Liver (tissue), 9 donors: ENCODE measurements around the gene MRPS24. TPM values are rescaled to one million over a fixed set of nuclear protein-coding genes. Genes with fewer than 3 reads are reported as not detected.

ENCODE experiments used
- DNase-seq: peaks from one replicate; pipeline ENCODE4 v3.0.0-alpha.2; 2017; ENCODE audit warnings: low spot score
- H3K27ac ChIP-seq, 2 donors: one replicate each; pipeline ENCODE4 v1.7.0; 2013; ENCODE audit warnings: inconsistent platforms in 2 of 2, low read length in 2 of 2, control low read depth in 1 of 2, low read depth in 1 of 2, mild to moderate bottlenecking in 1 of 2
- H3K27me3 ChIP-seq, 4 donors: one replicate each; pipeline versions ENCODE4 v1.6.1 to v1.7.0; 2013; ENCODE audit warnings: low read length in 3 of 4, inconsistent platforms in 1 of 4, mild to moderate bottlenecking in 1 of 4, moderate library complexity in 1 of 4; ENCODE audit not compliant: control insufficient read depth in 4 of 4, insufficient read depth in 4 of 4
- H3K36me3 ChIP-seq, 4 donors: one replicate each; pipeline versions ENCODE4 v1.6.1 to v1.7.0; 2013; ENCODE audit warnings: low read length in 3 of 4, mild to moderate bottlenecking in 3 of 4, low read depth in 1 of 4, moderate library complexity in 1 of 4; ENCODE audit not compliant: control insufficient read depth in 4 of 4, insufficient read depth in 3 of 4
- H3K4me1 ChIP-seq, 4 donors: one replicate each; pipeline versions ENCODE4 v1.6.1 to v1.7.0; 2013; ENCODE audit warnings: low read length in 3 of 4, mild to moderate bottlenecking in 3 of 4, moderate library complexity in 1 of 4; ENCODE audit not compliant: control insufficient read depth in 4 of 4, insufficient read depth in 4 of 4
- H3K4me3 ChIP-seq, 3 donors: one replicate each; pipeline versions ENCODE4 v1.6.1 to v1.7.0; 2013; ENCODE audit warnings: low read length in 3 of 3, control low read depth in 1 of 3, low read depth in 1 of 3, mild to moderate bottlenecking in 1 of 3
- H3K9ac ChIP-seq, 2 donors: one replicate each; pipeline ENCODE4 v1.7.0; 2013; ENCODE audit warnings: low read length in 2 of 2, mild to moderate bottlenecking in 2 of 2, moderate library complexity in 2 of 2, control low read depth in 1 of 2, low read depth in 1 of 2
- H3K9me3 ChIP-seq, 4 donors: one replicate each; pipeline versions ENCODE4 v1.6.1 to v1.7.0; 2013; ENCODE audit warnings: low read length in 3 of 4; ENCODE audit not compliant: control insufficient read depth in 4 of 4
- ATF3 ChIP-seq: IDR thresholded peaks from 2 replicates; pipeline ENCODE4 v1.6.1; 2016; ENCODE audit warnings: antibody characterized with exemption
- CTCF ChIP-seq: fragments of 150-350 bp; IDR thresholded peaks from 2 replicates; pipeline ENCODE4 v1.5.1; 2017; ENCODE audit warnings: improper control_type of control experiment, low read depth, low read length; ENCODE audit not compliant: missing input control
- EGR1 ChIP-seq, 2 donors: IDR thresholded peaks; 2 replicates each; pipeline ENCODE4 v1.6.1; 2016 to 2018; ENCODE audit warnings: antibody characterized with exemption in 2 of 2, low read depth in 2 of 2
- FOXA1 ChIP-seq: IDR thresholded peaks from 2 replicates; pipeline ENCODE4 v1.6.1; 2016; ENCODE audit warnings: antibody characterized with exemption
- FOXA2 ChIP-seq: IDR thresholded peaks from 2 replicates; pipeline ENCODE4 v1.6.1; 2016; ENCODE audit warnings: antibody characterized with exemption
- GABPA ChIP-seq, 2 donors: IDR thresholded peaks in 1 of 2; conservative IDR thresholded peaks in 1 of 2; 2 replicates each; pipeline ENCODE4 v1.6.1; 2016; ENCODE audit warnings: antibody characterized with exemption in 2 of 2, mild to moderate bottlenecking in 1 of 2, moderate library complexity in 1 of 2
- HNF4A ChIP-seq, 2 donors: conservative IDR thresholded peaks; 2 replicates each; pipeline ENCODE4 v1.6.1; 2016; ENCODE audit warnings: antibody characterized with exemption in 2 of 2, mild to moderate bottlenecking in 2 of 2
- HNF4G ChIP-seq: IDR thresholded peaks from 2 replicates; pipeline ENCODE4 v1.6.1; 2016; ENCODE audit warnings: antibody characterized with exemption
- JUND ChIP-seq, 2 donors: IDR thresholded peaks; 2 replicates each; pipeline ENCODE4 v1.6.1; 2016; ENCODE audit warnings: antibody characterized with exemption in 2 of 2
- NR2F2 ChIP-seq: IDR thresholded peaks from 2 replicates; pipeline ENCODE4 v1.6.1; 2016; ENCODE audit warnings: antibody characterized with exemption
- RAD21 ChIP-seq, 2 donors: IDR thresholded peaks; 2 replicates each; pipeline ENCODE4 v1.6.1; 2016; ENCODE audit warnings: antibody characterized with exemption in 2 of 2, mild to moderate bottlenecking in 2 of 2
- REST ChIP-seq: IDR thresholded peaks from 2 replicates; pipeline ENCODE4 v1.6.1; 2016; ENCODE audit warnings: antibody characterized with exemption, mild to moderate bottlenecking
- RXRA ChIP-seq, 2 donors: IDR thresholded peaks; 2 replicates each; pipeline ENCODE4 v1.6.1; 2017 to 2018; ENCODE audit warnings: antibody characterized with exemption in 2 of 2, mild to moderate bottlenecking in 1 of 2
- SP1 ChIP-seq: IDR thresholded peaks from 2 replicates; pipeline ENCODE4 v1.6.1; 2018; ENCODE audit warnings: antibody characterized with exemption, mild to moderate bottlenecking
- TAF1 ChIP-seq: conservative IDR thresholded peaks from 2 replicates; pipeline ENCODE4 v1.6.1; 2016; ENCODE audit warnings: antibody characterized with exemption, mild to moderate bottlenecking
- YY1 ChIP-seq: IDR thresholded peaks from 2 replicates; pipeline ENCODE4 v1.6.1; 2016; ENCODE audit warnings: antibody characterized with exemption, mild to moderate bottlenecking
- ZBTB33 ChIP-seq: IDR thresholded peaks from 2 replicates; pipeline ENCODE4 v1.6.1; 2016; ENCODE audit warnings: antibody characterized with exemption
- WGBS: extraction: QIAGEN DNeasy Blood & Tissue Kit; methylation state at CpG from one replicate; pipeline ENCODE4 v1.1.7; 2013; 5-methylcytosine and 5-hydroxymethylcytosine counted together
- polyA plus RNA-seq, 2 donors: library from polyadenylated mRNA; stranded (reverse) in 1 of 2; unstranded in 1 of 2; fragments of 200-250 nt in 1 of 2; fragments of >200 nt in 1 of 2; fragmentation: Nextera tagmentation in 1 of 2; extraction: Ambion mirVana in 1 of 2; gene quantifications; one replicate each; pipeline versions ENCODE4 v1.2.1 to v1.2.3, GENCODE V29; 2013 to 2015
- total RNA-seq, 2 donors: library from RNA; depleted of rRNA; stranded (reverse); fragments of >200 nt; gene quantifications; one replicate each; pipeline ENCODE4 v1.2.3, GENCODE V29; 2014
- TF ChIP-seq, protein P1 (sequence below): IDR thresholded peaks from 2 replicates; pipeline ENCODE4 v1.6.1; 2016; ENCODE audit warnings: antibody characterized with exemption
- donor health status: healthy.
- donor health status: healthy.
- donor health status: healthy.
- donor health status: healthy.
- donor health status: healthy.

MRPS24 gene
- total and polyA plus RNA-seq, 4 donors: 38.7 to 177 (median 82.3) TPM

DNA sequence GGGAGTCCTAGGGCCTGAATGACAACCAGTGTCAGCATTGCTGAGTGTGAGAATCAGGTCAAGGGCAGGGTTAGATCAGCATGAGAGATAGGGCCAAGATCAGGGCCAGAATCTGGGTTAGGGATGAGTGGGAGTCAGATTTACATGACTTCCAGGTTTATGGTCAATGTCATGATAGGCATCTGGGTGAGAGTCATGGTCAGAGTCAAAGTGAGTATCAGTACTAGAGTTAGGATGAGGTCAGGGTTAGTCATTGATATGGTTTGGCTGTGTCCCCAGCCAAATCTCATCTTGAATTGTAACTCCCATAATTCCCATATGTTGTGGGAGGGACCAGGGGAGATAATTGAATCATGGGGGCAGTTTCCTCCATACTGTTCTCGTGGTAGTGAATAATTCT lies 12.3 kb downstream of the MRPS24 start:
- H3K27ac ChIP-seq: no peak overlapping the region
- H3K9ac ChIP-seq: no peak overlapping the region
- H3K4me1 ChIP-seq: no peaks in the 10 kb centered on the region
- no peaks in the 10 kb centered on the region for H3K27me3 ChIP-seq
- DNase-seq: no peak
- TF ChIP-seq ZBTB33 (no peak), RAD21 (IDR thresholded peaks at IDR 0.05) (no peak), FOXA2 (no peak), GABPA (IDR thresholded peaks at IDR 0.05 in 1 of 2, conservative IDR thresholded peaks at IDR 0.05 in 1 of 2) (no peak), FOXA1 (no peak), ATF3 (no peak), NR2F2 (no peak), CTCF (no peak), REST (no peak), EGR1 (IDR thresholded peaks at IDR 0.05; ENCODE audit: low read depth in 2 of 2) (no peak), JUND (IDR thresholded peaks at IDR 0.05) (no peak), YY1 (no peak), SP1 (no peak), HNF4G (no peak), RXRA (IDR thresholded peaks at IDR 0.05) (no peak), TAF1 (no peak), HNF4A (conservative IDR thresholded peaks at IDR 0.05) (no peak)
- TF ChIP-seq, protein P1, sequence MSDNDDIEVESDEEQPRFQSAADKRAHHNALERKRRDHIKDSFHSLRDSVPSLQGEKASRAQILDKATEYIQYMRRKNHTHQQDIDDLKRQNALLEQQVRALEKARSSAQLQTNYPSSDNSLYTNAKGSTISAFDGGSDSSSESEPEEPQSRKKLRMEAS: no peak
- H3K4me3 ChIP-seq: no peak overlapping the region
- no peaks in the 10 kb centered on the region for H3K36me3 ChIP-seq
- H3K9me3 ChIP-seq: no peaks in the 10 kb centered on the region
- WGBS: 98% methylated on average over 1 of the region's 1 CpG

DNA sequence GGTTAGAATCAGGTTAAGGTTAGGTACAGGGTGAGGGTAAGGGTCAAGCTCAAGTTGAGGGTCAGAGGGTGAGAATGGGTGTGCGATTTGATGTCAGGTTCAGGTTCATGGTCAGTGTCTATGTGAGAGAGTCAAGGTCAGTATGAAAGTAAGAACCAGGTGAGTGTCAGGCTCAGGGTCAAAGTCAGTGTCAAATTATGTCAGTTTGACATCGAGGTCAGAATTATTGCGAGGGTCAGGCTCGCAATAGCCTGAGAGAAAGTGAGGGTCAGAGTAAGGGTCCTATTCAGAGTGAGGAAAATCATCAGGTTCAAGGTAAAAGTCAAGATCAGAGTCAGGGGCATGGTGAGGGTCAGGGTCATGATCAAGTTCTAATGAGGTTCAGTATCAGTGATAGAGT lies 13.0 kb downstream of the MRPS24 start:
- Histone ChIP-seq H3K27me3 (no peaks in the 10 kb centered on the region), H3K36me3 (no peaks in the 10 kb centered on the region), H3K4me1 (no peaks in the 10 kb centered on the region), H3K9me3 (no peaks in the 10 kb centered on the region), H3K4me3 (no peak overlapping the region), H3K27ac (no peak overlapping the region), H3K9ac (no peak overlapping the region)
- DNase-seq: no peak
- 88% methylated on average over 4 of the region's 4 CpGs for WGBS
- no peak for TF ChIP-seq GABPA (IDR thresholded peaks at IDR 0.05 in 1 of 2, conservative IDR thresholded peaks at IDR 0.05 in 1 of 2)
- TF ChIP-seq REST: no peak
- no peak for TF ChIP-seq EGR1 (IDR thresholded peaks at IDR 0.05; ENCODE audit: low read depth in 2 of 2)
- TF ChIP-seq, protein P1: no peak
- TF ChIP-seq HNF4A (conservative IDR thresholded peaks at IDR 0.05): no peak
- no peak for TF ChIP-seq ZBTB33
- no peak for TF ChIP-seq NR2F2
- no peak for TF ChIP-seq HNF4G
- TF ChIP-seq SP1: no peak
- TF ChIP-seq RXRA (IDR thresholded peaks at IDR 0.05): no peak
- TF ChIP-seq JUND (IDR thresholded peaks at IDR 0.05): no peak
